Measurements from ENCODE around the gene CIAO3. TPM values are rescaled to one million over a fixed set of nuclear protein-coding genes. Genes with fewer than 3 reads are reported as not detected.

The CIAO3 gene
- total RNA-seq, 2 donors from 2014 or later: 56.7 to 76.6 TPM

DNA sequence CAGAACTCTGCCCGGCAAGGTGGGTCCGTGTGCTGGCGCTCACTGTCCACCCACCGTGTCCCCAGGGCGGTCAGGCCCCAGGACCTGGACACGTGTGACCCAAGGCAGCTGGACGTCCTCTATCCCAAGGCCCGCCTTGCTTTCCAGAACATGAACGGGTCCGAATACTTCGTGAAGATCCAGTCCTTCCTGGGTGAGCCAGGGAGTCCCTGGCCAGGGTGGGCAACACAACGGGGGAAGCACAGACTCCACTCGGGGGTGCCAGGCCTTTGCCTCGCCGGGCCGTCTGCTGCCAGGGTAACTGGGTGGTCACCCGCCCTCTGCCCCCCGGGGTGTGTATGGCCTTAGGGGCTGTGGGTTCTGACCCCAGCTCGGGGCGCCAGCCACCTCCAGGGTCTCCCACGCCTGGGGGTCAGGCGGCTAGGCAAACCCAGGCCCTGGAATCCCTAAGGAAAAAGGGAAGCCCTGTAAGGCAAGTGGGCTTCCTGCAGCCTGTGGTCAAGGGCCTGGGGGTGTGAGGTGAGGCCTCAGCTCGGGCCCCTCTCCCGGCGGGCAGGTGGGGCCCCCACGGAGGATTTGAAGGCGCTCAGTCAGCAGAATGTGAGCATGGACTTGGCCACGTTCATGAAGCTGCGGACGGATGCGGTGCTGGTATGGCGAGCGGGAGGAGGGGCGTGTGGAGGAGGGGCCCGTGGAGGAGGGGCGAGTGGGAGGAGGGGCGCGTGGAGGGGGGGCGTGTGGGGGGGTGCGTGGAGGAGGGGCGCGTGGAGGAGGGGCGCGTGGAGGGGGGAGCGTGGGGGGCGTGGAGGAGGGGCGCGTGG, 26.2 kb upstream of the CIAO3 start:
- Histone ChIP-seq H3K27ac (no peak overlapping the region), H3K4me3 (no peak overlapping the region), H3K4me1 (replicated peaks) (no peaks in the 10 kb centered on the region), H3K9me3 (no peaks in the 10 kb centered on the region), H3K27me3 (replicated peaks; ENCODE audit: insufficient read depth) (no peaks in the 10 kb centered on the region), H3K36me3 (no peaks in the 10 kb centered on the region)
- intact Hi-C loops (cut with DNase I): no loop called here
- no peak for DNase-seq (ENCODE audit: low spot score)
- TF ChIP-seq POLR2A (IDR thresholded peaks at IDR 0.05) (no peak), POLR2AphosphoS5 (IDR thresholded peaks at IDR 0.05) (no peak)
- TF ChIP-seq, protein P1, sequence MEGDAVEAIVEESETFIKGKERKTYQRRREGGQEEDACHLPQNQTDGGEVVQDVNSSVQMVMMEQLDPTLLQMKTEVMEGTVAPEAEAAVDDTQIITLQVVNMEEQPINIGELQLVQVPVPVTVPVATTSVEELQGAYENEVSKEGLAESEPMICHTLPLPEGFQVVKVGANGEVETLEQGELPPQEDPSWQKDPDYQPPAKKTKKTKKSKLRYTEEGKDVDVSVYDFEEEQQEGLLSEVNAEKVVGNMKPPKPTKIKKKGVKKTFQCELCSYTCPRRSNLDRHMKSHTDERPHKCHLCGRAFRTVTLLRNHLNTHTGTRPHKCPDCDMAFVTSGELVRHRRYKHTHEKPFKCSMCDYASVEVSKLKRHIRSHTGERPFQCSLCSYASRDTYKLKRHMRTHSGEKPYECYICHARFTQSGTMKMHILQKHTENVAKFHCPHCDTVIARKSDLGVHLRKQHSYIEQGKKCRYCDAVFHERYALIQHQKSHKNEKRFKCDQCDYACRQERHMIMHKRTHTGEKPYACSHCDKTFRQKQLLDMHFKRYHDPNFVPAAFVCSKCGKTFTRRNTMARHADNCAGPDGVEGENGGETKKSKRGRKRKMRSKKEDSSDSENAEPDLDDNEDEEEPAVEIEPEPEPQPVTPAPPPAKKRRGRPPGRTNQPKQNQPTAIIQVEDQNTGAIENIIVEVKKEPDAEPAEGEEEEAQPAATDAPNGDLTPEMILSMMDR (IDR thresholded peaks at IDR 0.05): no peak
- 71% methylated on average over 32 of the region's 48 CpGs for WGBS

DNA sequence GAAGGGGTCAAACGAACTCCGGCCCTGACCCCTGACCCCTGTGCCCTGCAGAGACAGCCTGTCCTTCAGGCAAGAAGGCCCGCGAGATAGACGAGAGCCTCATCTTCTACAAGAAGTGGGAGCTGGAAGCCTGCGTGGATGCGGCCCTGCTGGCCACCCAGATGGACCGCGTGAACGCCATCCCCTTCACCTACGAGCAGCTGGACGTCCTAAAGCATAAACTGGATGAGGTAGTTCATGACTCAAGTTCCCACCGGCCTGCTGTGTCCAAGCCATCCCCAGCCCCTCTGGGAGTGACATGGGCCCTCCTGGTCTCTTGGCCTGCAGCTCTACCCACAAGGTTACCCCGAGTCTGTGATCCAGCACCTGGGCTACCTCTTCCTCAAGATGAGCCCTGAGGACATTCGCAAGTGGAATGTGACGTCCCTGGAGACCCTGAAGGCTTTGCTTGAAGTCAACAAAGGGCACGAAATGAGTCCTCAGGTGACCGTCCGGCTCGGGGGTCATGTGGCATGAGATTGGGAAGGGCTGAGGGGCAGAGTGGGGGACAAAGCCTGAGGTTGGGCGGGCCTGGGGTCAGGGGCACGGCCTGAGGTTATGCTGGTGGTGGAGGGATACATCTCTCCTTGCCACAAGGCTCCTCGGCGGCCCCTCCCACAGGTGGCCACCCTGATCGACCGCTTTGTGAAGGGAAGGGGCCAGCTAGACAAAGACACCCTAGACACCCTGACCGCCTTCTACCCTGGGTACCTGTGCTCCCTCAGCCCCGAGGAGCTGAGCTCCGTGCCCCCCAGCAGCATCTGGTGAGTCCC, 25.4 kb upstream of the CIAO3 start:
- 89% methylated on average over 29 of the region's 29 CpGs for WGBS
- DNase-seq (ENCODE audit: low spot score): no peak
- Histone ChIP-seq H3K27ac (no peak overlapping the region), H3K27me3 (replicated peaks; ENCODE audit: insufficient read depth) (no peaks in the 10 kb centered on the region), H3K9me3 (no peaks in the 10 kb centered on the region), H3K36me3 (no peaks in the 10 kb centered on the region), H3K4me3 (no peak overlapping the region), H3K4me1 (replicated peaks) (no peaks in the 10 kb centered on the region)
- intact Hi-C loops (cut with DNase I): no loop called here
- TF ChIP-seq POLR2AphosphoS5 (IDR thresholded peaks at IDR 0.05): no peak

DNA sequence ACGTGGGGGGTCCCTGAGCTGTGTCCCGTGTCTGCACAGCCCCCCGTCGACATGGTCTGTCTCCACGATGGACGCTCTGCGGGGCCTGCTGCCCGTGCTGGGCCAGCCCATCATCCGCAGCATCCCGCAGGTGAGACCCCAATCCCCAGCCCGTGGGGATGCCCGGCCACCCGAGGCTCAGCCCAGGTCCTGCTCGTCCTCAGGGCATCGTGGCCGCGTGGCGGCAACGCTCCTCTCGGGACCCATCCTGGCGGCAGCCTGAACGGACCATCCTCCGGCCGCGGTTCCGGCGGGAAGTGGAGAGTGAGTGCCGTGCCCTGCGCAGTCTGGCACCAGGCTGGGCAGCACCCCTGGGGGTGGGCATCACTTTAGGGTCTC, 24.7 kb upstream of the CIAO3 start:
- Histone ChIP-seq H3K27ac (no peak overlapping the region), H3K9me3 (no peaks in the 10 kb centered on the region), H3K4me1 (replicated peaks) (no peaks in the 10 kb centered on the region), H3K36me3 (no peaks in the 10 kb centered on the region), H3K4me3 (no peak overlapping the region), H3K27me3 (replicated peaks; ENCODE audit: insufficient read depth) (no peaks in the 10 kb centered on the region)
- 90% methylated on average over 28 of the region's 29 CpGs for WGBS
- TF ChIP-seq POLR2AphosphoS5 (IDR thresholded peaks at IDR 0.05) (no peak), POLR2A (IDR thresholded peaks at IDR 0.05) (no peak)
- TF ChIP-seq, protein P1 (IDR thresholded peaks at IDR 0.05): no peak
- intact Hi-C loops (cut with DNase I): no loop called here
- DNase-seq (ENCODE audit: low spot score): no peak

DNA sequence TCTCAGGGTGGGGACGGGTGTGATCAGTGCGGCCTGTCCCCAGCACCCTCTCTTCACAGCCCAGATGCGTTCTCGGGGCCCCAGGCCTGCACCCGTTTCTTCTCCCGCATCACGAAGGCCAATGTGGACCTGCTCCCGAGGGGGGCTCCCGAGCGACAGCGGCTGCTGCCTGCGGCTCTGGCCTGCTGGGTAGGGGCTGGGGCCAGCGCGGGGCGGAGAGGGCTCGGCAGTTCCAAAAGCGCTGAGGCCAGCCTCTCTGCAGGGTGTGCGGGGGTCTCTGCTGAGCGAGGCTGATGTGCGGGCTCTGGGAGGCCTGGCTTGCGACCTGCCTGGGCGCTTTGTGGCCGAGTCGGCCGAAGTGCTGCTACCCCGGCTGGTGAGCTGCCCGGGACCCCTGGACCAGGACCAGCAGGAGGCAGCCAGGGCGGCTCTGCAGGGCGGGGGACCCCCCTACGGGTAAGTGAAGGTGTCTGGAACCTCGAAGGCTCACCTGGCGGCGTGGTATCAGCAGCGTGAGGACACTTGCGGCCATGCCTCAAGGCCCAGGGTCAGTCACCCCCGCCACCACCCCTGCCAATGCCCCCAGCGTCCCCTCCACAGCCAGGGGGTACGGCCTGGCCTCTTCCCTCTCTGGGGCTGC, 24.2 kb upstream of the CIAO3 start:
- Histone ChIP-seq H3K9me3 (no peaks in the 10 kb centered on the region), H3K27me3 (replicated peaks; ENCODE audit: insufficient read depth) (no peaks in the 10 kb centered on the region), H3K4me1 (replicated peaks) (no peaks in the 10 kb centered on the region), H3K27ac (no peak overlapping the region), H3K4me3 (no peak overlapping the region), H3K36me3 (no peaks in the 10 kb centered on the region)
- intact Hi-C loops (cut with DNase I): no loop called here
- no peak for DNase-seq (ENCODE audit: low spot score)
- TF ChIP-seq, protein P1 (IDR thresholded peaks at IDR 0.05): no peak
- TF ChIP-seq POLR2AphosphoS5 (IDR thresholded peaks at IDR 0.05) (no peak), POLR2A (IDR thresholded peaks at IDR 0.05) (no peak)
- 83% methylated on average over 32 of the region's 38 CpGs for WGBS

DNA sequence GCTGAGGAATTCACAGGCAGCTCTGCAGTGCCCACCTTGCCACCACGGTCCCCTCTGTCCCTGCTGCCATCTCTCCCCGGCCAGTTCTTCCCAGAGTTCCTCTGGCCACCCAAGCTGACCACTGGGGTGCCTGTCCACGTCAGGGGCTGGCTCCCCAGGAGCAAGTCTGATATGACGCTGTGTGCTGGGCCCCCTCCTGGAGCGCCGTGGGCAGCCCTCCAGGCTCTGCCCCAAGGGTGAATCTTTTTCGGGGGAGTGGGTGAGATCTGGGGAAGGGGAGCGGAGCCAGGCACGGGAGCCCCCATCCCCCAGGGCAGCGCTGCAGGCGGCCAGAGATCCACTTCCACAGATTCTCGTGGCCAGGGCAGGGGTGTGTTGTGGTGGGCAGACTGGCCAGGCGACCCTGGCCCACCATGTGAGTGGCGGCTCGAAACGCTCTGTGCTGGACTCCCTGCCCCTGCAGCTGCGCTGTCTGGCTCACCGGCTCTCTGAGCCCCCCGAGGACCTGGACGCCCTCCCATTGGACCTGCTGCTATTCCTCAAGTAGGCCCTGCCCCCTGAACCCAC, 23.5 kb upstream of the CIAO3 start:
- no peaks in the 10 kb centered on the region for H3K9me3 ChIP-seq
- H3K4me3 ChIP-seq: no peak overlapping the region
- no peaks in the 10 kb centered on the region for H3K4me1 ChIP-seq (replicated peaks)
- 73% methylated on average over 20 of the region's 20 CpGs for WGBS
- no peak overlapping the region for H3K27ac ChIP-seq
- H3K36me3 ChIP-seq: no peaks in the 10 kb centered on the region
- no peak for DNase-seq (ENCODE audit: low spot score)
- no peak for TF ChIP-seq POLR2A (IDR thresholded peaks at IDR 0.05)
- no peak for TF ChIP-seq POLR2AphosphoS5 (IDR thresholded peaks at IDR 0.05)
- TF ChIP-seq, protein P1 (IDR thresholded peaks at IDR 0.05): no peak
- intact Hi-C loops (cut with DNase I): no loop called here
- no peaks in the 10 kb centered on the region for H3K27me3 ChIP-seq (replicated peaks; ENCODE audit: insufficient read depth)

Data from prostate gland (tissue), 2 donors.